ENCODE data around the gene MARCHF6. TPM values are rescaled to one million over a fixed set of nuclear protein-coding genes. Genes with fewer than 3 reads are reported as not detected.

MARCHF6 gene, protein sequence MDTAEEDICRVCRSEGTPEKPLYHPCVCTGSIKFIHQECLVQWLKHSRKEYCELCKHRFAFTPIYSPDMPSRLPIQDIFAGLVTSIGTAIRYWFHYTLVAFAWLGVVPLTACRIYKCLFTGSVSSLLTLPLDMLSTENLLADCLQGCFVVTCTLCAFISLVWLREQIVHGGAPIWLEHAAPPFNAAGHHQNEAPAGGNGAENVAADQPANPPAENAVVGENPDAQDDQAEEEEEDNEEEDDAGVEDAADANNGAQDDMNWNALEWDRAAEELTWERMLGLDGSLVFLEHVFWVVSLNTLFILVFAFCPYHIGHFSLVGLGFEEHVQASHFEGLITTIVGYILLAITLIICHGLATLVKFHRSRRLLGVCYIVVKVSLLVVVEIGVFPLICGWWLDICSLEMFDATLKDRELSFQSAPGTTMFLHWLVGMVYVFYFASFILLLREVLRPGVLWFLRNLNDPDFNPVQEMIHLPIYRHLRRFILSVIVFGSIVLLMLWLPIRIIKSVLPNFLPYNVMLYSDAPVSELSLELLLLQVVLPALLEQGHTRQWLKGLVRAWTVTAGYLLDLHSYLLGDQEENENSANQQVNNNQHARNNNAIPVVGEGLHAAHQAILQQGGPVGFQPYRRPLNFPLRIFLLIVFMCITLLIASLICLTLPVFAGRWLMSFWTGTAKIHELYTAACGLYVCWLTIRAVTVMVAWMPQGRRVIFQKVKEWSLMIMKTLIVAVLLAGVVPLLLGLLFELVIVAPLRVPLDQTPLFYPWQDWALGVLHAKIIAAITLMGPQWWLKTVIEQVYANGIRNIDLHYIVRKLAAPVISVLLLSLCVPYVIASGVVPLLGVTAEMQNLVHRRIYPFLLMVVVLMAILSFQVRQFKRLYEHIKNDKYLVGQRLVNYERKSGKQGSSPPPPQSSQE
- total RNA-seq (100 to 1,000 TPM; 113 to 185 TPM), polyA plus RNA-seq (10 to 100 TPM; 35.4 to 97.3 TPM)
- long read RNA-seq, donor 1, full-length matches to known transcripts: 42 of 119 reads
- long read RNA-seq, donor 1, partial matches to known transcripts: 77 of 119 reads
- long read RNA-seq, donor 1, other reads (novel, unspliced or antisense): 0 of 119 reads
- long read RNA-seq, donor 2, full-length matches to known transcripts: 2 of 28 reads
- long read RNA-seq, donor 2, partial matches to known transcripts: 26 of 28 reads
- long read RNA-seq, donor 2, other reads (novel, unspliced or antisense): 0 of 28 reads
- long read RNA-seq, donor 3, full-length matches to known transcripts: 11 of 58 reads
- long read RNA-seq, donor 3, partial matches to known transcripts: 47 of 58 reads
- long read RNA-seq, donor 3, other reads (novel, unspliced or antisense): 0 of 58 reads
- long read RNA-seq, donor 4, full-length matches to known transcripts: 2 of 32 reads
- long read RNA-seq, donor 4, partial matches to known transcripts: 30 of 32 reads
- long read RNA-seq, donor 4, other reads (novel, unspliced or antisense): 0 of 32 reads
- long read RNA-seq, donor 5, full-length matches to known transcripts: 19 of 276 reads
- long read RNA-seq, donor 5, partial matches to known transcripts: 257 of 276 reads
- long read RNA-seq, donor 5, other reads (novel, unspliced or antisense): 0 of 276 reads

DNA sequence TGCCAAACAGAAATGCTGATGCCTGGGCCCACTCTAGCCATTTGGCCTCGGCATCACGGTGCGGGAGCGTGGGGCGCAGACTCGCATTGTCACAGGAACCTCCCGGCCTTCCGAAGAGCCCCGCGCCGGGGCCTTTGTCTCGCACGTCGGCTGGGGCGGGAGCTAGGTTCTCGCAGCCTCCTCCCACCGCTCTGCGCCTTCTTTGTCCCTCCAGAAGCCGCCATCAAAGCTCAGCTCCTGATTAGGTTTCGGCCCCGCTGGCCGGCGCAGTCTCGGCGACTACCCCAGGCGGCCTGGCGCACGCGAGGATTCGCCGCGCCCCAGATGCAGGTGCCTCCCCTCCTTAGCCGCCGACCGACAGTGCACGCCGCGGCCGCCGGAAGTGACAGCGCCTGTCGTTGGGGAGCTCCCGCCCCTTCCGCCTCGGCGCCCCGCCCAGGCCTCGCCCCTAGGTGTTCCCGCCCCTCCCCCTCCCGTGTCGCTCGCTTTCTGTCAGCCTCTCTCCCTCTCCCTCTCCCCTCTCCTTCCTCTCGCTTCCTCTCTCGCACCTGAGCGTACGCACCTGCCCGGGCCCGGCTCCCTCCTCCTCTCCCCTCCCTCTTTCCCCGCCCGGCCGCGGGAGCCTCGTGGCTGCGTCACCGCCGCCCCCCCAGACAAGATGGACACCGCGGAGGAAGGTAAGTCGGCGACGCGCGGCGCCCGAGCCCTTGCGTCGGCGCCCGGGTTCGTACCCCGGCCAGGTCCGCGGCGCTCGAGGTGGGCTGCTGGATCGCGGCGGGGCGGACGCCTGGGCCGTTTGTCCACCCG lies at the start of gene MARCHF6:
Gene MARCHF6 (plus strand): TSS at position 455 of the 807 bp plus-strand sequence. CDS start 204 bp downstream, at position 659.
- H3K4me3 ChIP-seq: peak within 1 kb of the TSS; percentile 97
- peaks cover 0 to 30% (median 4%) of the 10 kb centered on the region in 5 donors for H3K4me1 ChIP-seq (ENCODE audit: control insufficient read depth in 5 of 5, insufficient read depth in 5 of 5, low read length in 5 of 5)
- 0 to 1% methylated on average over 81 to 92 of the region's 92 CpGs for WGBS, 2 donors
- H3K27me3 ChIP-seq (ENCODE audit: control insufficient read depth in 3 of 3, insufficient read depth in 3 of 3, low read length in 2 of 3): no peaks in the 10 kb centered on the region
- H3K27ac ChIP-seq (ENCODE audit: low read depth in 1 of 2, low read length in 1 of 2): peak within 1 kb of the TSS; percentile 96 to 99
- ATAC-seq (ENCODE audit: insufficient read depth, low FRiP score): peak; percentile 94
- H3K9me3 ChIP-seq (ENCODE audit: control insufficient read depth in 4 of 4, insufficient read depth in 3 of 4, low read length in 3 of 4): no peaks in the 10 kb centered on the region
- H3K9ac ChIP-seq (ENCODE audit: insufficient read depth in 1 of 2, low read length in 2 of 2): peak within 1 kb of the TSS; percentile 95
- DNase-seq: peak; percentile 95 to 97 (median 96)
- TF ChIP-seq, protein P1, sequence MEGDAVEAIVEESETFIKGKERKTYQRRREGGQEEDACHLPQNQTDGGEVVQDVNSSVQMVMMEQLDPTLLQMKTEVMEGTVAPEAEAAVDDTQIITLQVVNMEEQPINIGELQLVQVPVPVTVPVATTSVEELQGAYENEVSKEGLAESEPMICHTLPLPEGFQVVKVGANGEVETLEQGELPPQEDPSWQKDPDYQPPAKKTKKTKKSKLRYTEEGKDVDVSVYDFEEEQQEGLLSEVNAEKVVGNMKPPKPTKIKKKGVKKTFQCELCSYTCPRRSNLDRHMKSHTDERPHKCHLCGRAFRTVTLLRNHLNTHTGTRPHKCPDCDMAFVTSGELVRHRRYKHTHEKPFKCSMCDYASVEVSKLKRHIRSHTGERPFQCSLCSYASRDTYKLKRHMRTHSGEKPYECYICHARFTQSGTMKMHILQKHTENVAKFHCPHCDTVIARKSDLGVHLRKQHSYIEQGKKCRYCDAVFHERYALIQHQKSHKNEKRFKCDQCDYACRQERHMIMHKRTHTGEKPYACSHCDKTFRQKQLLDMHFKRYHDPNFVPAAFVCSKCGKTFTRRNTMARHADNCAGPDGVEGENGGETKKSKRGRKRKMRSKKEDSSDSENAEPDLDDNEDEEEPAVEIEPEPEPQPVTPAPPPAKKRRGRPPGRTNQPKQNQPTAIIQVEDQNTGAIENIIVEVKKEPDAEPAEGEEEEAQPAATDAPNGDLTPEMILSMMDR (IDR thresholded peaks at IDR 0.05; ENCODE audit: control extremely low read depth, extremely low read depth): no peak
- no peaks in the 10 kb centered on the region for H3K36me3 ChIP-seq (ENCODE audit: control insufficient read depth in 4 of 4, insufficient read depth in 4 of 4, low read length in 4 of 4)

DNA sequence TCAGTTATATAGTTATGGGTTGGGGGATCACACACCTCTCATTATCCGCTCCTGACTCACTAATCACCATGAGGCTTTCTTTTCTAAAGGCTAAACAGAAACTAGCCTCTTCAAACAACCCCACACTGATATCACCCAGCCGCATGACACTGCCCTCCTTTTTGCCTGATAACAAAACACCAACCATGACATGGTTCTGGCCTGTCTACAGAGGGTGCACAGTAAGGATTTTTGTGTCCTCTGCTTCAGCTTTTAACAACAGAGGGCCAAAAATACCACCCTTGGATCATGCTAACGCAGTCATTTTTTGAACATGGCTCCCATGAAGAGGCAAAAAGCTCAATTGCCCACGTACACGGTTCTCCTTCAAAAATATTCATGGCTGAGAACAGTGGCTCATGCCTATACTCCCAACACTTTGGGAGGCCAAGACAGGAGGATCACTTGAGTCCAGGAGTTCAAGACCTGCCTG lies 49.8 kb upstream of the MARCHF6 start:
- Histone ChIP-seq H3K36me3 (ENCODE audit: control insufficient read depth in 4 of 4, insufficient read depth in 4 of 4, low read length in 4 of 4) (peaks cover 0 to 2% (median 0%) of the 10 kb centered on the region in 4 donors), H3K9me3 (ENCODE audit: control insufficient read depth in 4 of 4, insufficient read depth in 3 of 4, low read length in 3 of 4) (no peaks in the 10 kb centered on the region), H3K27me3 (ENCODE audit: control insufficient read depth in 3 of 3, insufficient read depth in 3 of 3, low read length in 2 of 3) (no peaks in the 10 kb centered on the region), H3K27ac (ENCODE audit: low read depth in 1 of 2, low read length in 1 of 2) (peak overlapping the region in 1 of 2 donors; percentile 82), H3K9ac (ENCODE audit: insufficient read depth in 1 of 2, low read length in 2 of 2) (no peak overlapping the region), H3K4me1 (ENCODE audit: control insufficient read depth in 5 of 5, insufficient read depth in 5 of 5, low read length in 5 of 5) (peaks cover 0 to 14% (median 5%) of the 10 kb centered on the region in 5 donors), H3K4me3 (no peak overlapping the region)
- DNase-seq: no peak
- ATAC-seq (ENCODE audit: insufficient read depth, low FRiP score): no peak
- 75 to 84% methylated on average over 5 of the region's 5 CpGs for WGBS, 2 donors
- TF ChIP-seq, protein P1 (IDR thresholded peaks at IDR 0.05; ENCODE audit: control extremely low read depth, extremely low read depth): no peak
